Measurements from ENCODE around the gene SPOCK1.

SPOCK1 gene

DNA sequence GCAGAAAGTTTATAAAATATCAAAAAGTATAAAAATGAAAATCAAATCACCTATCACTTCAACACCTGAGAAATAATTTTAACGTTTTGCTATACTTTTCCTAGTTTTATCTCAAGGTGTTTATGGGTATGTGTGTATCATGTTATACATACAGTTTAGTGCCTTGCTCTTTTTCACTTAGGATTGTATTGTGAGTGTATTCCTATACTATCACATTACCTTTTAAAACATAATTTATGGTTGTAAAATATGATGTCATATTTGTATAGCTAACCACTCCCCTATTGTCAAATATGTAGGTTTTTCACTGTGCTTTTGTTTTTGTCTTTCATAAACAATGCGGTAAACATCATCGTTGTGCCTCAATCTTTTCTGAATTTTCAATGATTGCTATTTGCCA is 479.9 kb downstream of the SPOCK1 start:
- no peak for DNase-seq (ENCODE audit: low read depth, low spot score)
- CTCF ChIA-PET, result no interaction called here
- no peak overlapping the region for H3K4me3 ChIP-seq (ENCODE audit: low read depth, low read length)
- TF ChIP-seq, protein P1, sequence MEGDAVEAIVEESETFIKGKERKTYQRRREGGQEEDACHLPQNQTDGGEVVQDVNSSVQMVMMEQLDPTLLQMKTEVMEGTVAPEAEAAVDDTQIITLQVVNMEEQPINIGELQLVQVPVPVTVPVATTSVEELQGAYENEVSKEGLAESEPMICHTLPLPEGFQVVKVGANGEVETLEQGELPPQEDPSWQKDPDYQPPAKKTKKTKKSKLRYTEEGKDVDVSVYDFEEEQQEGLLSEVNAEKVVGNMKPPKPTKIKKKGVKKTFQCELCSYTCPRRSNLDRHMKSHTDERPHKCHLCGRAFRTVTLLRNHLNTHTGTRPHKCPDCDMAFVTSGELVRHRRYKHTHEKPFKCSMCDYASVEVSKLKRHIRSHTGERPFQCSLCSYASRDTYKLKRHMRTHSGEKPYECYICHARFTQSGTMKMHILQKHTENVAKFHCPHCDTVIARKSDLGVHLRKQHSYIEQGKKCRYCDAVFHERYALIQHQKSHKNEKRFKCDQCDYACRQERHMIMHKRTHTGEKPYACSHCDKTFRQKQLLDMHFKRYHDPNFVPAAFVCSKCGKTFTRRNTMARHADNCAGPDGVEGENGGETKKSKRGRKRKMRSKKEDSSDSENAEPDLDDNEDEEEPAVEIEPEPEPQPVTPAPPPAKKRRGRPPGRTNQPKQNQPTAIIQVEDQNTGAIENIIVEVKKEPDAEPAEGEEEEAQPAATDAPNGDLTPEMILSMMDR (IDR thresholded peaks at IDR 0.05; ENCODE audit: insufficient read depth, low read length, missing control alignments), result no peak
- POLR2A ChIA-PET, result no interaction called here

DNA sequence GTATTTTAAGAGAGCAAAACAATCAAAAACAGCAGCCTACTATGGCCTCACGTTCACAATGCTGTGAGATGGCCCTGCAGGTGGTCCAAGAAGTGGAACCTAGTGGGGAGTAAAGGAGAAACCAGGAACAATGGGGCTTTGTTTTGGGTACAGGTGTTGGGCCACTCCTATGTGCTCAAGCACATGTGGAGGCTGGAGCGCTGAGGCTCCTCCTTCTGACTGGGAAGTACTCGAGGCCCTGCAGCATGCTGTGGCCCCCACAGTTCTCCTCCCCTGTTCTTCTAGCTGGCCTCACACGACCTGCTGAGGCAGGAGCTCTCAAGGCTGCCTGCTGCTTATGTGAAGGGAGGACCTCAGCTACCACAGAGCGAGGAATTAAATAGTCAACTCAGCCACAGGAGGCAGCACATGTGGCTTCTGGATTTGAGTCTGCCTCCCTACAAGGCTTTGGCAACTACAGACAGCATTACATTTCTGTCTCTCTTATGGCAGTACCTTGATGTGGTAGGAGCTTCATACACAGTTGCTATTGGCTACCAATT is 482.3 kb downstream of the SPOCK1 start:
- TF ChIP-seq, protein P1 (IDR thresholded peaks at IDR 0.05; ENCODE audit: insufficient read depth, low read length, missing control alignments), result no peak
- H3K4me3 ChIP-seq (ENCODE audit: low read depth, low read length), result no peak overlapping the region
- POLR2A ChIA-PET, result no interaction called here
- DNase-seq (ENCODE audit: low read depth, low spot score), result no peak
- CTCF ChIA-PET, result no interaction called here

DNA sequence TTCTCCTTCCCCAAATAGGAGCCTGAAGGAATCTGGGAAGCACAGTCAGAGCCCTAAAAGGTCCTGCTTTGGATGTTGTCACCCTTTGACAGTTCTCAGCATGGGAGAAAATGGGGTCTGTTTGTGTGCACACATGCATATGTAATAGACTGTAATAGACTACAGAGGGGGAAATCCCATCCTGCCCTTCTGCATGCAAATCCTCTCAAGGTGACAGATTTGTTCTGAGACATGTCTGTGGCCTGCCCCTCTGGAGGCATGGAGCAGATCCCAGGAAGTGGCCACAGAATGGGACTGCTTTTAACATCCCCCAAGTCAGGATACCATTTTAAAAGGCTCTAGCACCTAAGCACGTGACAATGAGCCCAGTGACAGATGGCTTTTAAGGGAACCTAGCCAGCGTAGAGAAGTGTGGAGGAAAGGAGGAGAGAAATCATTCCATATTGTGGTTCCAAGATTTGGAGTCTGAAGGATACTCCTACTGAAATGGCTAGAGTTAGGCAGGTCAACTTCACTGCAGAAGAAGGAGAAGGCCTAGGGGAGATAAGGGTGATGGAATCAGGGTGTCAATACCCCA is 483.5 kb downstream of the SPOCK1 start:
- CTCF ChIA-PET, result no interaction called here
- no peak for DNase-seq (ENCODE audit: low read depth, low spot score)
- H3K4me3 ChIP-seq (ENCODE audit: low read depth, low read length), result no peak overlapping the region
- POLR2A ChIA-PET, result no interaction called here
- TF ChIP-seq, protein P1 (IDR thresholded peaks at IDR 0.05; ENCODE audit: insufficient read depth, low read length, missing control alignments), result no peak

DNA sequence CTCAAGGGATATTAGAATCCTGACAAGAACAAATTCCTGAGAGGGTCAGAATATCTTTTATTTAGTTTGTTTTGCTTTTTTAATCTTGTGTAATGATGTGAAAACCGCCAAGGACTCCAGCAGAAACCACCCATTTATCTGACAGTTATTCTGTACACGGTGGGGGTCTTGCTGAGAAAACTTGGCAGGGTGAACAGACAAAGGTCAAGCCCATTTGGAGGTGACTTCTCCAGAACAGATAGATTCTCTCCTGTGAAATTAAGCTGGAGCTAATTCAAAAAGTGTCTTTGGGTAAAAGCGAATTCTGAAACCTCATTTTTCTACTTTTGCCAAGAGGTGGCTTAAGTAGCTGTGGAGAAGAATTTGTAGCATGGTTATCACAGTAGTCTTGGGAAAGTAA is 484.4 kb downstream of the SPOCK1 start:
- CTCF ChIA-PET, result no interaction called here
- DNase-seq (ENCODE audit: low read depth, low spot score), result no peak

DNA sequence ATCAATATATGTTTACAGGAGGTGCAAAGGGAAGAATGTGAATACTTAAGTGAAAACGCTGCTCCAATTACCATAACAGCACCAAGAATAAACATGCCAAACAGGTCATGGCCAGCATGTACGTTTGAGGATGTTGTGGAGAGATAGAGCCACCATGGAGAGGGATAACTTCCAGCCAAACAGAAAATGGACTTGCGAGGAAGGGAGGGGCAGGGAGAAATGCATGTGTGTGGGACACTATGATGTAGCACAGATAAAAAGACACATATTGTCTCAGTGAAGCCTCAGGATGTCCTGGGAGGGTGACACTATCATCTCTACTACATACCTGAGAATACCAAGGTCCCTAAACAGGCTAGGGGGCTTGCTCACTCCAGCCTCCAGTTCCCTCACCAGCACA is 488.9 kb downstream of the SPOCK1 start:
- POLR2A ChIA-PET, result no interaction called here
- CTCF ChIA-PET, result no interaction called here

More for the DNA sequence above, 484.4 kb downstream of the SPOCK1 start:
- POLR2A ChIA-PET, result no interaction called here
- TF ChIP-seq, protein P1 (IDR thresholded peaks at IDR 0.05; ENCODE audit: insufficient read depth, low read length, missing control alignments), result no peak
- no peak overlapping the region for H3K4me3 ChIP-seq (ENCODE audit: low read depth, low read length)

DNA sequence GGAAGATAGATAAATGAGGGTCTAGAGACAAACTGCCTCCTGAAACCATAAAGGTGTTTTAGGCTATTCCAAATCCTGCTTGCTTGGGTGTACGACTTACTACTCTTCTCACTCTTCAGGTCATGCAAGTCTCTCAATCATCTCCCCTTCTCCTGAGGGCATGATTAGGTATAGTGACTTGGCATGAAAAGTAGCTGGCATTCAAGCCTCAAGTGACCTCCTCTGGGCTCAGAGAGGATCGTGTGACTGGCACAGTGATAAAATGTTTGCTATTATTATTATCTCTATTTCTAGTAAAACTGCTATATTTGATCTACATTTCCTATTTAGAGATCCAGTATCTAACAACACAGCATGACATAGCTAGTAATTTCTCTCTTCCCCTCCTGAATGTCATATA is 494.8 kb downstream of the SPOCK1 start:
- ChIA-PET POLR2A (no interaction called here), CTCF (interaction anchor here (0.6 kb wide), 1 partner anchor 60 kb away, joined by 3 read pairs; no protein-coding TSS in a partner anchor)
- DNase-seq (ENCODE audit: low read depth, low spot score), result no peak
- TF ChIP-seq, protein P1 (IDR thresholded peaks at IDR 0.05; ENCODE audit: insufficient read depth, low read length, missing control alignments), result no peak
- no peak overlapping the region for H3K4me3 ChIP-seq (ENCODE audit: low read depth, low read length)

More for the DNA sequence above, 488.9 kb downstream of the SPOCK1 start:
- TF ChIP-seq, protein P1 (IDR thresholded peaks at IDR 0.05; ENCODE audit: insufficient read depth, low read length, missing control alignments), result no peak
- no peak overlapping the region for H3K4me3 ChIP-seq (ENCODE audit: low read depth, low read length)
- DNase-seq (ENCODE audit: low read depth, low spot score), result no peak
